GM12878 (cell line): Measurements from ENCODE around the gene HOXD9. TPM values are rescaled to one million over a fixed set of nuclear protein-coding genes. Genes with fewer than 3 reads are reported as not detected.

Experiments used
- ATAC-seq: fragments of 200-7000 bp; cut with Tn5 transposase; 3 replicates; pipeline ENCODE4 v1.9.1; 2020; ENCODE audit warnings: mild to moderate bottlenecking, moderate library complexity
- BruUV-seq: library from RNA; stranded (reverse); fragments of 400-500 nt; replicated peaks from 2 replicates; lab custom pipeline; 2021; lab: Mats Ljungman, UMichigan
- CTCF ChIA-PET: fragments of 300-600 bp; sonication (Branson Sonifier 250); formaldehyde crosslinking; extraction: SDS; loops from one replicate; lab custom pipeline; 2021; ENCODE audit warnings: inconsistent platforms; lab: Yijun Ruan, JAX
- POLR2A ChIA-PET: fragments of 350-600 bp; formaldehyde crosslinking; extraction: SDS; loops from one replicate; lab custom pipeline; 2021; ENCODE audit warnings: inconsistent platforms; lab: Charles Lee
- RAD21 ChIA-PET: fragments of 300-600 bp; sonication (Branson Sonifier 250); formaldehyde crosslinking; loops from one replicate; lab custom pipeline; 2023; ENCODE audit warnings: antibody characterized with exemption; ENCODE audit not compliant: unreplicated experiment; lab: Charles Lee
- SMC1A ChIA-PET: fragments of 300-600 bp; sonication (Branson Sonifier 250); formaldehyde crosslinking; loops from one replicate; lab custom pipeline; 2023; ENCODE audit not compliant: unreplicated experiment, uncharacterized antibody; lab: Charles Lee
- DNase-seq: peaks from one replicate; pipeline ENCODE4 v3.0.0-alpha.2; 2011; ENCODE audit warnings: low read depth, low spot score
- FAIRE-seq: peaks from 3 replicates; lab custom pipeline; 2011; peaks lifted over from hg19 to GRCh38; lab: Jason Lieb, UNC
- H2AFZ ChIP-seq: 2 replicates; pipeline ENCODE4 v1.6.0; 2011; ENCODE audit warnings: low read depth, low read length, control low read depth; ENCODE audit not compliant: control insufficient read depth
- H3K27ac ChIP-seq: 2 replicates; pipeline ENCODE4 v1.5.1; 2011; ENCODE audit warnings: control low read depth; ENCODE audit not compliant: control insufficient read depth, insufficient read depth
- H3K27me3 ChIP-seq, 2 experiments: replicated peaks in 1 of 2; 2 replicates each; pipeline versions ENCODE4 v1.6.0 to v1.6.1; 2011; ENCODE audit warnings: low read length in 1 of 2; ENCODE audit not compliant: control insufficient read depth in 2 of 2, insufficient read depth in 2 of 2
- H3K36me3 ChIP-seq, 2 experiments: 2 replicates each; pipeline ENCODE4 v1.5.1; 2011; ENCODE audit warnings: low read length in 1 of 2; ENCODE audit not compliant: control insufficient read depth in 2 of 2, insufficient read depth in 2 of 2
- H3K4me1 ChIP-seq: 2 replicates; pipeline ENCODE4 v1.6.1; 2011; ENCODE audit warnings: mild to moderate bottlenecking, low read length, moderate library complexity, mixed read lengths; ENCODE audit not compliant: control insufficient read depth, insufficient read depth
- H3K4me2 ChIP-seq: 2 replicates; pipeline ENCODE4 v1.6.0; 2011; ENCODE audit warnings: control low read depth; ENCODE audit not compliant: control insufficient read depth, insufficient read depth
- H3K4me3 ChIP-seq: fragments of 200-600 bp; sonication (generic); 2 replicates; pipeline ENCODE4 v1.5.1; 2016
- H3K79me2 ChIP-seq: 2 replicates; pipeline ENCODE4 v1.6.0; 2011; ENCODE audit warnings: low read length; ENCODE audit not compliant: control insufficient read depth, insufficient read depth
- H3K9ac ChIP-seq: 2 replicates; pipeline ENCODE4 v1.8.0; 2011; ENCODE audit warnings: low read length, control low read depth, mixed read lengths; ENCODE audit not compliant: control insufficient read depth, insufficient read depth
- H3K9me3 ChIP-seq: replicated peaks from 3 replicates; pipeline ENCODE4 v1.5.1; 2011; ENCODE audit warnings: mild to moderate bottlenecking, low read length; ENCODE audit not compliant: control insufficient read depth, insufficient read depth
- H4K20me1 ChIP-seq: 2 replicates; pipeline ENCODE4 v1.6.0; 2011; ENCODE audit not compliant: control insufficient read depth, insufficient read depth
- ATF7 ChIP-seq: fragments of 450-650 bp; IDR thresholded peaks from 2 replicates; pipeline ENCODE4 v1.6.1; 2016; ENCODE audit warnings: low read depth, mild to moderate bottlenecking
- BHLHE40 ChIP-seq, 2 experiments: fragments of 450-650 bp in 1 of 2; IDR thresholded peaks; 2 replicates each; pipeline ENCODE4 v1.6.1; 2011 to 2017; ENCODE audit warnings: low read depth in 2 of 2, borderline replicate concordance in 1 of 2, improper control_type of control experiment in 1 of 2, low read length in 1 of 2, mild to moderate bottlenecking in 1 of 2
- CEBPB ChIP-seq, 2 experiments: fragments of 150-350 bp in 1 of 2; IDR thresholded peaks; 2 replicates each; pipeline ENCODE4 v1.6.1; 2012 to 2014; ENCODE audit warnings: low read depth in 2 of 2, low read length in 2 of 2, borderline replicate concordance in 1 of 2, inconsistent platforms in 1 of 2
- EZH2 ChIP-seq: IDR thresholded peaks from 2 replicates; pipeline ENCODE4 v1.6.1; 2012; ENCODE audit warnings: low read depth, mild to moderate bottlenecking, control low read depth, inconsistent platforms, low read length, borderline replicate concordance; ENCODE audit not compliant: control insufficient read depth
- IKZF1 ChIP-seq: fragments of 450-650 bp; conservative IDR thresholded peaks from 2 replicates; pipeline ENCODE4 v1.6.1; 2017; ENCODE audit warnings: antibody characterized with exemption, mild to moderate bottlenecking
- IKZF2 ChIP-seq, 2 experiments: fragments of 450-650 bp; IDR thresholded peaks; 2 replicates each; pipeline ENCODE4 v1.6.1; 2017; ENCODE audit warnings: mild to moderate bottlenecking in 2 of 2, moderate library complexity in 2 of 2
- MTA3 ChIP-seq: IDR thresholded peaks from 2 replicates; pipeline ENCODE4 v1.6.1; 2012; ENCODE audit warnings: low read length, inconsistent platforms, borderline replicate concordance
- PAX5 ChIP-seq: IDR thresholded peaks from 2 replicates; pipeline ENCODE4 v1.6.1; 2011; ENCODE audit warnings: low read depth, low read length, borderline replicate concordance
- POLR2A ChIP-seq: IDR thresholded peaks from 2 replicates; pipeline ENCODE4 v1.6.1; 2011; ENCODE audit warnings: low read depth, mild to moderate bottlenecking, low read length
- POLR2AphosphoS5 ChIP-seq: IDR thresholded peaks from 2 replicates; pipeline ENCODE4 v1.6.1; 2011; ENCODE audit warnings: mild to moderate bottlenecking, low read length, inconsistent platforms
- POU2F2 ChIP-seq: IDR thresholded peaks from 3 replicates; pipeline ENCODE4 v1.6.1; 2011; ENCODE audit warnings: low read depth, mild to moderate bottlenecking, low read length, borderline replicate concordance
- STAT1 ChIP-seq: fragments of 450-650 bp; conservative IDR thresholded peaks from 2 replicates; pipeline ENCODE4 v1.6.1; 2014; ENCODE audit warnings: antibody characterized with exemption, mild to moderate bottlenecking
- TCF12 ChIP-seq: IDR thresholded peaks from 2 replicates; pipeline ENCODE4 v1.6.1; 2011; ENCODE audit warnings: low read depth, mild to moderate bottlenecking, low read length
- ZNF207 ChIP-seq: fragments of 450-650 bp; IDR thresholded peaks from 2 replicates; pipeline ENCODE4 v1.6.1; 2014; ENCODE audit warnings: antibody characterized with exemption, mild to moderate bottlenecking, borderline replicate concordance
- WGBS: methylation state at CpG from one replicate; pipeline ENCODE4 v1.1.6; 2016; ENCODE audit warnings: low lambda C conversion rate; ENCODE audit not compliant: insufficient replicate concordance, insufficient coverage; ENCODE audit errors: missing lambda C conversion rate; 5-methylcytosine and 5-hydroxymethylcytosine counted together
- in situ Hi-C: fragments of 300-500 bp; cut with MboI; formaldehyde crosslinking; loops from 9 replicates; pipeline ENCODE4 v1.14.3; 2018; ENCODE audit warnings: mixed read lengths
- intact Hi-C: fragments of 100-400 bp; cut with micrococcal nuclease; formaldehyde crosslinking; loops from one replicate; pipeline ENCODE4 v1.14.2; 2022; ENCODE audit not compliant: unreplicated experiment
- polyA plus RNA-seq, 11 experiments: library from polyadenylated mRNA; depleted of rRNA in 4 of 11; unstranded in 6 of 11; stranded (reverse) in 5 of 11; fragments of >200 nt; fragmentation: Nextera tagmentation in 4 of 11; fragmentation: Illumina TruSeq in 1 of 11; extraction: Ambion mirVana in 4 of 11; extraction: Trizol in 1 of 11; gene quantifications; 1 replicate in 1 of 11; 2 replicates in 10 of 11; pipeline versions ENCODE4 v1.2.1 to v1.2.3, GENCODE V29; 2011 to 2016; ENCODE audit warnings: inconsistent platforms in 2 of 11, missing spikeins in 2 of 11, low read depth in 1 of 11
- total RNA-seq, 4 experiments: library from RNA; depleted of rRNA in 3 of 4; stranded (reverse); fragments of >200 nt in 3 of 4; fragmentation: Illumina TruSeq in 1 of 4; extraction: Trizol in 1 of 4; gene quantifications; 2 replicates each; pipeline versions ENCODE4 v1.2.1 to v1.2.3, GENCODE V29; 2013 to 2021
- TF ChIP-seq, protein P1 (sequence below): fragments of 450-650 bp; IDR thresholded peaks from 2 replicates; pipeline ENCODE4 v1.6.1; 2016; ENCODE audit warnings: mild to moderate bottlenecking, moderate library complexity, borderline replicate concordance
- TF ChIP-seq, protein P2 (sequence below): fragments of 450-650 bp; IDR thresholded peaks from 2 replicates; pipeline ENCODE4 v1.6.1; 2016; ENCODE audit warnings: mild to moderate bottlenecking

HOXD9 gene
- total and polyA plus RNA-seq, 10 of the 15 experiments (the other 5 are each of a cell fraction or from before 2014, with no cell fraction given), result not detected

DNA sequence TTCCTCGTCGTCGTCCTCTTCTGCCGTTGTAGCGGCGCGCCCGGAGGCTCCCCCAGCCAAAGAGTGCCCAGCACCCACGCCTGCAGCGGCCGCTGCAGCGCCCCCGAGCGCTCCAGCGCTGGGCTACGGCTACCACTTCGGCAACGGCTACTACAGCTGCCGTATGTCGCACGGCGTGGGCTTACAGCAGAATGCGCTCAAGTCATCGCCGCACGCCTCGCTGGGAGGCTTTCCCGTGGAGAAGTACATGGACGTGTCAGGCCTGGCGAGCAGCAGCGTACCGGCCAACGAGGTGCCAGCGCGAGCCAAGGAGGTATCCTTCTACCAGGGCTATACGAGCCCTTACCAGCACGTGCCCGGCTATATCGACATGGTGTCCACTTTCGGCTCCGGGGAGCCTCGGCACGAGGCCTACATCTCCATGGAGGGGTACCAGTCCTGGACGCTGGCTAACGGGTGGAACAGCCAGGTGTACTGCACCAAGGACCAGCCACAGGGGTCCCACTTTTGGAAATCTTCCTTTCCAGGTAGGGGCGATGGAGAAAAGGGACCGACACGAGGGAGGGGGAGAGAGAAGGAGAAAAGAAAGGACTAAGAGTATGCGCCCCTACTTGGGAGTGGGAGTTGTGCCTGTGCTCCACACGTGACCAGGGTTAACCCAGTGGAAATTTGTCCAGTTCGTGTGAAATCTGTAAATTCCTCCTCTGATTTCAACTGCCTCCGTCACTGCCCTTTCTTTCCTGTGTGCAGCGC is 29.2 kb upstream of the HOXD9 start:
- no peak overlapping the region for H3K9ac ChIP-seq
- SMC1A ChIA-PET, result no interaction called here
- H3K4me2 ChIP-seq, result no peak overlapping the region
- H3K9me3 ChIP-seq, result no peaks in the 10 kb centered on the region
- intact Hi-C loops, result no loop called here
- BruUV-seq, result no TSS peak
- no peak overlapping the region for H3K27ac ChIP-seq
- H4K20me1 ChIP-seq, result no peaks in the 10 kb centered on the region
- H3K79me2 ChIP-seq, result no peaks in the 10 kb centered on the region
- FAIRE-seq, result no peak
- H3K27me3 ChIP-seq, result peaks cover 13 to 34% of the 10 kb centered on the region in 2 experiments
- DNase-seq, result no peak
- H3K36me3 ChIP-seq, result no peaks in the 10 kb centered on the region
- POLR2A ChIA-PET, result no interaction called here
- H2AFZ ChIP-seq, result no peak overlapping the region
- no peak overlapping the region for H3K4me3 ChIP-seq
- CTCF ChIA-PET, result interaction anchor here (1.3 kb wide), 1 partner anchor 403 kb away, joined by 5 read pairs; no protein-coding TSS in a partner anchor
- TF ChIP-seq ATF7 (no peak), IKZF1 (no peak), TCF12 (no peak), ZNF207 (no peak), PAX5 (no peak), BHLHE40 (IDR thresholded peaks at IDR 0.05; ENCODE audit: borderline replicate concordance in 1 of 2, low read depth in 2 of 2, low read length in 1 of 2) (no peak), POLR2A (no peak), STAT1 (no peak), IKZF2 (IDR thresholded peaks at IDR 0.05) (no peak), MTA3 (no peak), POLR2AphosphoS5 (no peak), CEBPB (IDR thresholded peaks at IDR 0.05; ENCODE audit: borderline replicate concordance in 1 of 2, low read depth in 2 of 2, low read length in 2 of 2) (no peak), POU2F2 (no peak), EZH2 (no peak; the same call in 1 of the 2 replicates)
- TF ChIP-seq, protein P1, sequence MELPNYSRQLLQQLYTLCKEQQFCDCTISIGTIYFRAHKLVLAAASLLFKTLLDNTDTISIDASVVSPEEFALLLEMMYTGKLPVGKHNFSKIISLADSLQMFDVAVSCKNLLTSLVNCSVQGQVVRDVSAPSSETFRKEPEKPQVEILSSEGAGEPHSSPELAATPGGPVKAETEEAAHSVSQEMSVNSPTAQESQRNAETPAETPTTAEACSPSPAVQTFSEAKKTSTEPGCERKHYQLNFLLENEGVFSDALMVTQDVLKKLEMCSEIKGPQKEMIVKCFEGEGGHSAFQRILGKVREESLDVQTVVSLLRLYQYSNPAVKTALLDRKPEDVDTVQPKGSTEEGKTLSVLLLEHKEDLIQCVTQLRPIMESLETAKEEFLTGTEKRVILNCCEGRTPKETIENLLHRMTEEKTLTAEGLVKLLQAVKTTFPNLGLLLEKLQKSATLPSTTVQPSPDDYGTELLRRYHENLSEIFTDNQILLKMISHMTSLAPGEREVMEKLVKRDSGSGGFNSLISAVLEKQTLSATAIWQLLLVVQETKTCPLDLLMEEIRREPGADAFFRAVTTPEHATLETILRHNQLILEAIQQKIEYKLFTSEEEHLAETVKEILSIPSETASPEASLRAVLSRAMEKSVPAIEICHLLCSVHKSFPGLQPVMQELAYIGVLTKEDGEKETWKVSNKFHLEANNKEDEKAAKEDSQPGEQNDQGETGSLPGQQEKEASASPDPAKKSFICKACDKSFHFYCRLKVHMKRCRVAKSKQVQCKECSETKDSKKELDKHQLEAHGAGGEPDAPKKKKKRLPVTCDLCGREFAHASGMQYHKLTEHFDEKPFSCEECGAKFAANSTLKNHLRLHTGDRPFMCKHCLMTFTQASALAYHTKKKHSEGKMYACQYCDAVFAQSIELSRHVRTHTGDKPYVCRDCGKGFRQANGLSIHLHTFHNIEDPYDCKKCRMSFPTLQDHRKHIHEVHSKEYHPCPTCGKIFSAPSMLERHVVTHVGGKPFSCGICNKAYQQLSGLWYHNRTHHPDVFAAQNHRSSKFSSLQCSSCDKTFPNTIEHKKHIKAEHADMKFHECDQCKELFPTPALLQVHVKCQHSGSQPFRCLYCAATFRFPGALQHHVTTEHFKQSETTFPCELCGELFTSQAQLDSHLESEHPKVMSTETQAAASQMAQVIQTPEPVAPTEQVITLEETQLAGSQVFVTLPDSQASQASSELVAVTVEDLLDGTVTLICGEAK, result no peak
- TF ChIP-seq, protein P2, sequence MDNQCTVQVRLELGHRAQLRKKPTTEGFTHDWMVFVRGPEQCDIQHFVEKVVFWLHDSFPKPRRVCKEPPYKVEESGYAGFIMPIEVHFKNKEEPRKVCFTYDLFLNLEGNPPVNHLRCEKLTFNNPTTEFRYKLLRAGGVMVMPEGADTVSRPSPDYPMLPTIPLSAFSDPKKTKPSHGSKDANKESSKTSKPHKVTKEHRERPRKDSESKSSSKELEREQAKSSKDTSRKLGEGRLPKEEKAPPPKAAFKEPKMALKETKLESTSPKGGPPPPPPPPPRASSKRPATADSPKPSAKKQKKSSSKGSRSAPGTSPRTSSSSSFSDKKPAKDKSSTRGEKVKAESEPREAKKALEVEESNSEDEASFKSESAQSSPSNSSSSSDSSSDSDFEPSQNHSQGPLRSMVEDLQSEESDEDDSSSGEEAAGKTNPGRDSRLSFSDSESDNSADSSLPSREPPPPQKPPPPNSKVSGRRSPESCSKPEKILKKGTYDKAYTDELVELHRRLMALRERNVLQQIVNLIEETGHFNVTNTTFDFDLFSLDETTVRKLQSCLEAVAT, result no peak
- TF ChIP-seq, all 136 proteins: peak for 0
- WGBS, result 31% methylated on average over 46 of the region's 53 CpGs
- no peak for ATAC-seq
- RAD21 ChIA-PET, result no interaction called here
- peaks cover 3% of the 10 kb centered on the region; the same call in 1 of the 2 replicates for H3K4me1 ChIP-seq
- in situ Hi-C loops, result no loop called here
